Uterus (tissue), 2 donors: ENCODE measurements around the gene PTPRG.

Experiments used
- CTCF ChIP-seq, 4 experiments: fragments of 200-600 bp in 2 of 4; fragments of 450-650 bp in 2 of 4; sonication (generic) in 2 of 4; IDR thresholded peaks; one replicate each; pipeline ENCODE4 v1.5.1; 2016 to 2019; ENCODE audit warnings: antibody characterized with exemption in 4 of 4, mild to moderate bottlenecking in 2 of 4, moderate library complexity in 1 of 4
- POLR2A ChIP-seq, 2 donors: fragments of 450-650 bp; IDR thresholded peaks; one replicate each; pipeline ENCODE4 v1.6.1; 2016; ENCODE audit warnings: antibody characterized with exemption in 2 of 2, mild to moderate bottlenecking in 1 of 2, moderate library complexity in 1 of 2

- TF ChIP-seq CTCF (IDR thresholded peaks at IDR 0.05) (no peak), POLR2A (IDR thresholded peaks at IDR 0.05) (no peak)
Observed at GRCh38 chr3:61579685-61580084, 18.3 kb downstream of the PTPRG start.
